HCT116 (cell line): ENCODE results near the gene AP1B1. TPM values are rescaled to one million over a fixed set of nuclear protein-coding genes. Genes with fewer than 3 reads are reported as not detected.

ENCODE experiments used
- ATAC-seq: fragments of 200-7000 bp; cut with Tn5 transposase; 2 replicates; pipeline ENCODE4 v1.9.1; 2020; ENCODE audit warnings: mild to moderate bottlenecking, moderate library complexity
- BruUV-seq: library from RNA; stranded (reverse); fragments of 400-500 nt; replicated peaks from 2 replicates; lab custom pipeline; 2021; lab: Mats Ljungman, UMichigan
- CTCF ChIA-PET: fragments of 300-600 bp; sonication (Branson Sonifier 250); formaldehyde crosslinking; loops from one replicate; lab custom pipeline; 2021; ENCODE audit warnings: antibody characterized with exemption; lab: Charles Lee
- POLR2A ChIA-PET: fragments of 300-600, 350-600 bp; sonication (Branson Sonifier 250); formaldehyde crosslinking; loops from one replicate; lab custom pipeline; 2021; ENCODE audit warnings: antibody characterized with exemption; lab: Charles Lee
- RAD21 ChIA-PET, 2 experiments: fragments of 300-600 bp; sonication (Branson Sonifier 250); formaldehyde crosslinking; loops; one replicate each; lab custom pipeline; 2023; ENCODE audit warnings: low total read pairs in 2 of 2; ENCODE audit not compliant: uncharacterized antibody in 2 of 2, unreplicated experiment in 2 of 2, low non-redundant PET in 1 of 2; lab: Charles Lee
- DNase-seq: peaks from one replicate; pipeline ENCODE4 v3.0.0-alpha.2; 2010; ENCODE audit warnings: low read depth, low spot score
- H2AFZ ChIP-seq: fragments of 200-600 bp; shearing (Covaris generic), sonication (generic); 2 replicates; pipeline ENCODE4 v1.6.1; 2017; ENCODE audit warnings: low read depth, mixed run types, mixed read lengths, antibody characterized with exemption, low read length; ENCODE audit not compliant: poor library complexity, severe bottlenecking
- H3K27ac ChIP-seq: 2 replicates; pipeline ENCODE4 v1.5.1; 2012; ENCODE audit warnings: low read depth, low read length
- H3K27me3 ChIP-seq: fragments of 200-600 bp; sonication (generic); 2 replicates; pipeline ENCODE4 v1.6.1; 2016; ENCODE audit warnings: mixed run types, low read length, mixed read lengths; ENCODE audit not compliant: insufficient read depth
- H3K36me3 ChIP-seq, 2 experiments: fragments of 200-500 bp in 1 of 2; fragments of 200-600 bp in 1 of 2; sonication (Bioruptor generic) in 1 of 2; sonication (generic) in 1 of 2; 2 replicates each; pipeline versions ENCODE4 v1.5.1 to v1.6.1; 2014 to 2016; ENCODE audit warnings: low read length in 2 of 2, inconsistent platforms in 1 of 2, mixed read lengths in 1 of 2, mixed run types in 1 of 2; ENCODE audit not compliant: insufficient read depth in 2 of 2, control insufficient read depth in 1 of 2
- H3K4me1 ChIP-seq, 2 experiments: fragments of 200-600 bp in 1 of 2; sonication (generic) in 1 of 2; 2 replicates each; pipeline versions ENCODE4 v1.5.1 to v1.6.1; 2012 to 2017; ENCODE audit warnings: low read length in 2 of 2, inconsistent platforms in 1 of 2, mild to moderate bottlenecking in 1 of 2, mixed read lengths in 1 of 2, mixed run types in 1 of 2, moderate library complexity in 1 of 2; ENCODE audit not compliant: insufficient read depth in 2 of 2, control insufficient read depth in 1 of 2
- H3K4me2 ChIP-seq: fragments of 200-600 bp; sonication (generic); 2 replicates; pipeline ENCODE4 v1.6.1; 2017; ENCODE audit warnings: mixed run types, low read length, mixed read lengths
- H3K4me3 ChIP-seq, 2 experiments: fragments of 200-600 bp in 1 of 2; sonication (generic) in 1 of 2; replicated peaks in 1 of 2; 2 replicates each; pipeline ENCODE4 v1.5.1; 2011 to 2016; ENCODE audit warnings: low read length in 2 of 2, control low read depth in 1 of 2, low read depth in 1 of 2, mild to moderate bottlenecking in 1 of 2, mixed read lengths in 1 of 2, mixed run types in 1 of 2
- H3K79me2 ChIP-seq: fragments of 200-600 bp; sonication (generic); 2 replicates; pipeline ENCODE4 v1.6.1; 2017; ENCODE audit warnings: mild to moderate bottlenecking, mixed run types, low read length, moderate library complexity, mixed read lengths; ENCODE audit not compliant: insufficient read depth
- H3K9ac ChIP-seq: fragments of 200-600 bp; sonication (generic); 2 replicates; pipeline ENCODE4 v1.6.1; 2016; ENCODE audit warnings: low read length, mixed read lengths
- H3K9me2 ChIP-seq: fragments of 200-600 bp; sonication (generic), shearing (Covaris generic); 2 replicates; pipeline ENCODE4 v1.6.1; 2017; ENCODE audit warnings: mixed run types, mild to moderate bottlenecking, moderate library complexity; ENCODE audit not compliant: insufficient read depth
- H3K9me3 ChIP-seq, 2 experiments: fragments of 200-500 bp in 1 of 2; fragments of 200-600 bp in 1 of 2; sonication (Bioruptor generic) in 1 of 2; sonication (generic) in 1 of 2; 2 replicates each; pipeline ENCODE4 v1.6.1; 2014 to 2017; ENCODE audit warnings: low read length in 2 of 2, mixed read lengths in 2 of 2, inconsistent platforms in 1 of 2, low read depth in 1 of 2, mild to moderate bottlenecking in 1 of 2, mixed run types in 1 of 2, moderate library complexity in 1 of 2; ENCODE audit not compliant: control insufficient read depth in 1 of 2, insufficient read depth in 1 of 2
- H4K20me1 ChIP-seq: fragments of 200-600 bp; sonication (generic), shearing (Covaris generic); 2 replicates; pipeline ENCODE4 v1.6.1; 2017; ENCODE audit warnings: mixed run types, mild to moderate bottlenecking, moderate library complexity; ENCODE audit not compliant: insufficient read depth
- CBX3 ChIP-seq: IDR thresholded peaks from 2 replicates; pipeline ENCODE4 v1.6.1; 2012; ENCODE audit warnings: low read depth
- ELF1 ChIP-seq: IDR thresholded peaks from 2 replicates; pipeline ENCODE4 v1.6.1; 2012; ENCODE audit warnings: low read depth, borderline replicate concordance
- EZH2 ChIP-seq: fragments of 200-600 bp; sonication (generic); IDR thresholded peaks from 2 replicates; pipeline ENCODE4 v1.6.1; 2017; ENCODE audit warnings: antibody characterized with exemption, mixed run types
- FOSL1 ChIP-seq: IDR thresholded peaks from 2 replicates; pipeline ENCODE4 v1.6.1; 2012; ENCODE audit warnings: low read depth
- POLR2A ChIP-seq: IDR thresholded peaks from 2 replicates; pipeline ENCODE4 v1.7.0; 2011; ENCODE audit warnings: borderline replicate concordance; ENCODE audit not compliant: insufficient read depth, insufficient read length; ENCODE audit errors: extremely low read depth
- RAD21 ChIP-seq: IDR thresholded peaks from 2 replicates; pipeline ENCODE4 v1.6.1; 2012; ENCODE audit warnings: low read depth, mild to moderate bottlenecking
- REST ChIP-seq: IDR thresholded peaks from 2 replicates; pipeline ENCODE4 v1.6.1; 2012; ENCODE audit warnings: low read depth
- SIN3A ChIP-seq: IDR thresholded peaks from 2 replicates; pipeline ENCODE4 v1.6.1; 2012; ENCODE audit warnings: low read depth
- TCF7L2 ChIP-seq: IDR thresholded peaks from 2 replicates; pipeline ENCODE4 v1.7.0; 2011; ENCODE audit warnings: borderline replicate concordance, inconsistent platforms; ENCODE audit not compliant: insufficient read depth, insufficient read length; ENCODE audit errors: extremely low read depth
- YY1 ChIP-seq: IDR thresholded peaks from 2 replicates; pipeline ENCODE4 v1.6.1; 2011; ENCODE audit warnings: low read length, low read depth, moderate library complexity, mild to moderate bottlenecking; ENCODE audit not compliant: insufficient replicate concordance; ENCODE audit errors: extremely low read depth
- ZBTB33 ChIP-seq: IDR thresholded peaks from 2 replicates; pipeline ENCODE4 v1.6.1; 2011; ENCODE audit warnings: mild to moderate bottlenecking, low read length, moderate library complexity; ENCODE audit not compliant: insufficient replicate concordance; ENCODE audit errors: extremely low read depth
- intact Hi-C: fragments of 100-400 bp; cut with micrococcal nuclease; formaldehyde crosslinking; loops from 2 replicates; pipeline ENCODE4 v1.10.0; 2022
- total RNA-seq: library from RNA; stranded (reverse); gene quantifications from one replicate; pipeline ENCODE4 v1.2.1, GENCODE V29; 2021; ENCODE audit not compliant: unreplicated experiment
- TF ChIP-seq, protein P1 (sequence below), 3 experiments: fragments of 200-600 bp in 1 of 3; sonication (generic) in 1 of 3; IDR thresholded peaks in 2 of 3; conservative IDR thresholded peaks in 1 of 3; 2 replicates each; pipeline ENCODE4 v1.5.1; 2012 to 2017; ENCODE audit warnings: low read depth in 2 of 3, low read length in 2 of 3, antibody characterized with exemption in 1 of 3, borderline replicate concordance in 1 of 3, control low read depth in 1 of 3, mild to moderate bottlenecking in 1 of 3, mixed read lengths in 1 of 3, mixed run types in 1 of 3, moderate library complexity in 1 of 3; ENCODE audit not compliant: insufficient read depth in 1 of 3

Gene AP1B1
- total RNA-seq, 1 experiment from 2014 or later, result 60.4 TPM

GRCh38 chr22:29332886-29333496 is 55.4 kb downstream of the AP1B1 start:
- Histone ChIP-seq H4K20me1 (no peaks in the 10 kb centered on the region), H3K4me3 (no peak overlapping the region), H3K79me2 (no peaks in the 10 kb centered on the region), H3K27ac (no peak overlapping the region), H3K36me3 (peaks cover 3 to 9% of the 10 kb centered on the region in 2 experiments; a peak in 2 of 4 replicates), H3K9ac (no peak overlapping the region), H2AFZ (no peak overlapping the region), H3K9me2 (no peaks in the 10 kb centered on the region), H3K9me3 (no peaks in the 10 kb centered on the region), H3K4me1 (peaks cover 0 to 6% of the 10 kb centered on the region in 2 experiments; a peak in 1 of 4 replicates), H3K4me2 (no peak overlapping the region), H3K27me3 (no peaks in the 10 kb centered on the region)
- intact Hi-C loops, result no loop called here
- no TSS peak for BruUV-seq
- POLR2A ChIA-PET, result no interaction called here
- CTCF ChIA-PET, result no interaction called here
- RAD21 ChIA-PET, result no interaction called here
- no peak for TF ChIP-seq REST
- TF ChIP-seq EZH2, result no peak
- TF ChIP-seq RAD21, result no peak
- no peak for TF ChIP-seq TCF7L2
- no peak for TF ChIP-seq CBX3
- no peak for TF ChIP-seq POLR2A
- no peak for TF ChIP-seq ELF1
- no peak for TF ChIP-seq ZBTB33
- no peak for TF ChIP-seq FOSL1
- TF ChIP-seq, protein P1, sequence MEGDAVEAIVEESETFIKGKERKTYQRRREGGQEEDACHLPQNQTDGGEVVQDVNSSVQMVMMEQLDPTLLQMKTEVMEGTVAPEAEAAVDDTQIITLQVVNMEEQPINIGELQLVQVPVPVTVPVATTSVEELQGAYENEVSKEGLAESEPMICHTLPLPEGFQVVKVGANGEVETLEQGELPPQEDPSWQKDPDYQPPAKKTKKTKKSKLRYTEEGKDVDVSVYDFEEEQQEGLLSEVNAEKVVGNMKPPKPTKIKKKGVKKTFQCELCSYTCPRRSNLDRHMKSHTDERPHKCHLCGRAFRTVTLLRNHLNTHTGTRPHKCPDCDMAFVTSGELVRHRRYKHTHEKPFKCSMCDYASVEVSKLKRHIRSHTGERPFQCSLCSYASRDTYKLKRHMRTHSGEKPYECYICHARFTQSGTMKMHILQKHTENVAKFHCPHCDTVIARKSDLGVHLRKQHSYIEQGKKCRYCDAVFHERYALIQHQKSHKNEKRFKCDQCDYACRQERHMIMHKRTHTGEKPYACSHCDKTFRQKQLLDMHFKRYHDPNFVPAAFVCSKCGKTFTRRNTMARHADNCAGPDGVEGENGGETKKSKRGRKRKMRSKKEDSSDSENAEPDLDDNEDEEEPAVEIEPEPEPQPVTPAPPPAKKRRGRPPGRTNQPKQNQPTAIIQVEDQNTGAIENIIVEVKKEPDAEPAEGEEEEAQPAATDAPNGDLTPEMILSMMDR (IDR thresholded peaks at IDR 0.05 in 2 of 3, conservative IDR thresholded peaks at IDR 0.05 in 1 of 3; ENCODE audit: borderline replicate concordance in 1 of 3, insufficient read depth in 1 of 3, low read depth in 2 of 3, low read length in 2 of 3), result no peak
- no peak for TF ChIP-seq SIN3A
- no peak for TF ChIP-seq YY1
- DNase-seq (no peak), ATAC-seq (no peak)
